Measurements from ENCODE around the gene CLCA2. TPM values are rescaled to one million over a fixed set of nuclear protein-coding genes. Genes with fewer than 3 reads are reported as not detected.
A peak's percentile ranks its signal among the peaks of the same experiment; 100 is the strongest.

Gene CLCA2
- total and polyA plus RNA-seq, 2 experiments from 2014 or later = 0.34 TPM; not detected in 1

GRCh38 chr1:86504895-86505563, 81.1 kb downstream of the CLCA2 start:
- no peak for DNase-seq (ENCODE audit: low spot score)
- Histone ChIP-seq H4K20me1 (ENCODE audit: insufficient read depth, poor library complexity, severe bottlenecking) (no peaks in the 10 kb centered on the region), H3K4me1 (ENCODE audit: insufficient read depth) (peaks cover 26% of the 10 kb centered on the region), H2AFZ (no peak overlapping the region), H3K27ac (no peak overlapping the region), H3K9me3 (ENCODE audit: low read depth) (no peaks in the 10 kb centered on the region), H3K9me2 (replicated peaks; ENCODE audit: insufficient read depth) (no peaks in the 10 kb centered on the region), H3K4me2 (peak overlapping the region; percentile 11), H3K79me2 (no peaks in the 10 kb centered on the region), H3K27me3 (no peaks in the 10 kb centered on the region), H3K36me3 (replicated peaks; ENCODE audit: insufficient read depth, low read depth) (no peaks in the 10 kb centered on the region), H3K4me3 (no peak overlapping the region)
- TF ChIP-seq CTCF (IDR thresholded peaks at IDR 0.05; ENCODE audit: poor library complexity) (no peak), EZH2phosphoT487 (IDR thresholded peaks at IDR 0.05; ENCODE audit: low read depth, severe bottlenecking, unreplicated experiment) (no peak), EZH2 (IDR thresholded peaks at IDR 0.05; ENCODE audit: borderline replicate concordance) (no peak)
- WGBS (ENCODE audit: low lambda C conversion rate, missing lambda C conversion rate) = 73% methylated on average over 9 of the region's 9 CpGs

GRCh38 chr1:86505564-86505902, 81.6 kb downstream of the CLCA2 start:
- Histone ChIP-seq H4K20me1 (ENCODE audit: insufficient read depth, poor library complexity, severe bottlenecking) (no peaks in the 10 kb centered on the region), H2AFZ (no peak overlapping the region), H3K27me3 (no peaks in the 10 kb centered on the region), H3K36me3 (replicated peaks; ENCODE audit: insufficient read depth, low read depth) (no peaks in the 10 kb centered on the region), H3K9me3 (ENCODE audit: low read depth) (no peaks in the 10 kb centered on the region), H3K79me2 (no peaks in the 10 kb centered on the region), H3K4me3 (no peak overlapping the region), H3K4me2 (peak overlapping the region; percentile 11), H3K27ac (no peak overlapping the region), H3K4me1 (ENCODE audit: insufficient read depth) (peaks cover 26% of the 10 kb centered on the region), H3K9me2 (replicated peaks; ENCODE audit: insufficient read depth) (no peaks in the 10 kb centered on the region)
- DNase-seq (ENCODE audit: low spot score) = no peak
- TF ChIP-seq EZH2phosphoT487 (IDR thresholded peaks at IDR 0.05; ENCODE audit: low read depth, severe bottlenecking, unreplicated experiment) (no peak), CTCF (IDR thresholded peaks at IDR 0.05; ENCODE audit: poor library complexity) (no peak), EZH2 (IDR thresholded peaks at IDR 0.05; ENCODE audit: borderline replicate concordance) (no peak)
- 44% methylated on average over 4 of the region's 4 CpGs for WGBS (ENCODE audit: low lambda C conversion rate, missing lambda C conversion rate)

Other genes with a start within 250 kb of the CLCA2 start
- 58.8 and 58.9 TPM in 2 replicates for gene ODF2L, start 27.8 kb upstream of the CLCA2 start, total RNA-seq
- gene ODF2L, start 27.8 kb upstream of the CLCA2 start, polyA plus RNA-seq = 32.4 and 36.7 TPM in 2 replicates
- gene CLCA1, start 44.8 kb downstream of the CLCA2 start, total RNA-seq = 39.1 and 42.9 TPM in 2 replicates
- 2.0 and 3.5 TPM in 2 replicates for gene CLCA1, start 44.8 kb downstream of the CLCA2 start, polyA plus RNA-seq
- 0.07 TPM in 1 of 2 replicates, not detected in the other for gene CLCA4, start 122.9 kb downstream of the CLCA2 start, total RNA-seq
- 0.22 TPM in 1 of 2 replicates, not detected in the other for gene CLCA4, start 122.9 kb downstream of the CLCA2 start, polyA plus RNA-seq